Fibroblast of mammary gland (primary cell): ENCODE measurements around the gene GPATCH8.

Experiments
- DNase-seq: peaks from one replicate; pipeline ENCODE4 v3.0.0-alpha.2; 2010; ENCODE audit warnings: low read depth
- H3K4me3 ChIP-seq: 2 replicates; pipeline ENCODE4 v1.5.1; 2011; ENCODE audit warnings: low read depth, mild to moderate bottlenecking, low read length, moderate library complexity; ENCODE audit not compliant: control insufficient read depth
- TF ChIP-seq, protein P1 (sequence below): conservative IDR thresholded peaks from 2 replicates; pipeline ENCODE4 v1.5.1; 2011; ENCODE audit warnings: low read depth, low read length, inconsistent platforms; ENCODE audit not compliant: control insufficient read depth, insufficient read depth

GPATCH8 gene

DNA sequence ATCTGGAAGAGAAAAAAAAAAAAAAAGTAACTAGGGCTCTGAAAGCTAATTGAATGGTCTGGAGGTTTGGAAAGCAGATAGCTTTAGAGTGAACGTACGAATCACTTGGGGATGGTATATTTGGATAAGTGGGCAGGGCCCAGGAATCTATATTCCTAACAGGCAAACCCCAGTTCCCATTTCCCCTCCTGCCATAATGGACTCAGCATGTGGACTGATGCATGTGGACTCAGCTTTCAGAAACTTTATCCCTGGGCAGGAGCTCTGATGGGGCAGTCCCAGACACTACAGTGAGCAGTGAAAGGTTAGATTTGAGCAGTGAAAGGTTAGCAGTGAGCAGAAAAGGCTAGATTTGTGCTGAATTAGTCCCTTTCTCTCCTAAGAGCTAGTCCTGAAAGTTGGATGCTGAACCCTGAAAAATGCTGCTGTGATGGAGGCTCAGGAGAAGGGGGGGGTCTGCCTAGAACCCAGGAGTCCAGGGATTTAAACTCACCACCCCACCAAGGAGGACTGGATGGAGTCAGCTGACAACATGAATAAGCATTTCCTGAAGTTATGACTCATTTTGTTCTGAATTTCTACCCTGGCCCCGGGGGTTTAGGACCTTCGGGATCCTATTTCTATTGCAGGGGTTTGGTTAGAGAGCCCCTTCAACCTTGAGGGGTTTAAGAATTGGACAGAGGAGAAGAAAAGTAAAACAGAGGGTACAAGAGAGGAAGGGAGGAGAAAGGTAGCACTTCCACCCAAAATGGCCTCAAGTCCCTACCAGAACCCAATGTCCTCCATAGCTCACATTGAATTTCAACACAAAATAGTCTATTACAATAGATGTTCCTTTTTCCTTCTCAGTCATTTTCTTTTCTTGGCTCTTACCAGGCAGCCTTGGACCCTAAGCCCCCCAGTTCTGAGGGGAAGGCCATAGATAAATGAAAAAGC, 43.7 kb upstream of the GPATCH8 start:
- TF ChIP-seq, protein P1, sequence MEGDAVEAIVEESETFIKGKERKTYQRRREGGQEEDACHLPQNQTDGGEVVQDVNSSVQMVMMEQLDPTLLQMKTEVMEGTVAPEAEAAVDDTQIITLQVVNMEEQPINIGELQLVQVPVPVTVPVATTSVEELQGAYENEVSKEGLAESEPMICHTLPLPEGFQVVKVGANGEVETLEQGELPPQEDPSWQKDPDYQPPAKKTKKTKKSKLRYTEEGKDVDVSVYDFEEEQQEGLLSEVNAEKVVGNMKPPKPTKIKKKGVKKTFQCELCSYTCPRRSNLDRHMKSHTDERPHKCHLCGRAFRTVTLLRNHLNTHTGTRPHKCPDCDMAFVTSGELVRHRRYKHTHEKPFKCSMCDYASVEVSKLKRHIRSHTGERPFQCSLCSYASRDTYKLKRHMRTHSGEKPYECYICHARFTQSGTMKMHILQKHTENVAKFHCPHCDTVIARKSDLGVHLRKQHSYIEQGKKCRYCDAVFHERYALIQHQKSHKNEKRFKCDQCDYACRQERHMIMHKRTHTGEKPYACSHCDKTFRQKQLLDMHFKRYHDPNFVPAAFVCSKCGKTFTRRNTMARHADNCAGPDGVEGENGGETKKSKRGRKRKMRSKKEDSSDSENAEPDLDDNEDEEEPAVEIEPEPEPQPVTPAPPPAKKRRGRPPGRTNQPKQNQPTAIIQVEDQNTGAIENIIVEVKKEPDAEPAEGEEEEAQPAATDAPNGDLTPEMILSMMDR: no peak
- DNase-seq: peak; percentile 61
- H3K4me3 ChIP-seq: no peak overlapping the region

DNA sequence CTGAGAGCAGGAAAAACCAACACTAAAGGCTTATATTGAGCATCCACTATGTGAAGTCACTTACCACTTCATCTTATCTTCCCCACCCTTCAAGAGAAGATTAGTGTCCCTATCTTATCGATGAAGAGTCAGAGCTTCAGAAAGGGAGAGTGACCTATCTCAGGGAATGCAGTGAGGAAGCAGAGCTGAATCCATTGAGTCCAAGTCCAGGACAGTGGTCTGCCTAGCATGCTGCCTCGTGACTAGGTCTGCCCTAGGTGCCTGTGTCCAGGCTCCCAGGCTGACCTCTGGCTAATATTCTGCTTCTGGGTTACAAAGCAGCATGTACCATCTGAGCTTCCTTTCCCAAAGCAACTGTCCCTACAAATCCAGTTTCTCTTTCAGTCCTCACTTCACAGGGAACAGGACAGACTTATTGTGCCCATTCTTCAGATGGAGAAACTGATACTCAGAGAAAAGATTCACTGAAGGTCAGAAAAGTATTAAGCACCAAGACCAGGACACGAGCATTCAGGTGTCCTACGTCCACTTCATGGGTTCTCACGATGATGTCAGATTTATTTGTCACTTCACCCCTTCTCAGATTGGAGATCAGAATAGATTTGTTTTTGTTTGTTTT, 40.8 kb upstream of the GPATCH8 start:
- TF ChIP-seq, protein P1: no peak
- no peak for DNase-seq
- H3K4me3 ChIP-seq: no peak overlapping the region

DNA sequence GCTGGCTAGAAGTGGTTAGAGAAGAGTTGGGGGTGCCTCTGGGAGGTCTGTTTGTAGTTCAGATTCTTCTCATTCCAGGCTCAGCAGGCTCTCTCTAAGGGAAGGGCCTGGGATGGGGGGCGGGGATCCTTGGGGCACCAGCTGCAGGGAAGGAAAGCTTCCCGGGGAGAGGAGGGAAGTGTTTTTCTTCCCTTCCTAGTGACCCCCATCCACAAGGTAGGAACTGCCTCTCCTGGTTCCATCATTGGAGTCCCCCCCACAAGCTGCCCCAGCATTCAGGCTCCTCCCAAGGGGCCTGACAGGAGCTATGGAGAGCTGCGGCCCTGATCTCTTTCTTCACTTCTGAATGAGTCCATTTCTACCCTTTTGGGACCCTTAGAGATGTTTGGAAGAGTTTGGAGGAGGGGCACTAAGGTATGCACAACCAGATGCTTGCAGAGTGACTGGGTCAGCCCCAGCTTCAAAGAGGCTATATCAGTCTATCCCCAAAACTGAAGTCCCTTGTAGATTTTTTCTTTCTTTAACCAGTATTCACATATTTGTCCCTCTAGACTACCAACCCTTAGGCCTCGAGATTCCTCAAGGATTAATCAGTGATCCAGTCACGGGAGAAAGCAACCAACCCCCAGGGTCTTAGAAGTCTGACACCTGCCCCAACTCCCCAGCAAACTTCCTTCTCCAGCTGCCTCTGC, 40.2 kb upstream of the GPATCH8 start:
- no peak overlapping the region for H3K4me3 ChIP-seq
- TF ChIP-seq, protein P1: no peak
- peak; percentile 64 for DNase-seq

DNA sequence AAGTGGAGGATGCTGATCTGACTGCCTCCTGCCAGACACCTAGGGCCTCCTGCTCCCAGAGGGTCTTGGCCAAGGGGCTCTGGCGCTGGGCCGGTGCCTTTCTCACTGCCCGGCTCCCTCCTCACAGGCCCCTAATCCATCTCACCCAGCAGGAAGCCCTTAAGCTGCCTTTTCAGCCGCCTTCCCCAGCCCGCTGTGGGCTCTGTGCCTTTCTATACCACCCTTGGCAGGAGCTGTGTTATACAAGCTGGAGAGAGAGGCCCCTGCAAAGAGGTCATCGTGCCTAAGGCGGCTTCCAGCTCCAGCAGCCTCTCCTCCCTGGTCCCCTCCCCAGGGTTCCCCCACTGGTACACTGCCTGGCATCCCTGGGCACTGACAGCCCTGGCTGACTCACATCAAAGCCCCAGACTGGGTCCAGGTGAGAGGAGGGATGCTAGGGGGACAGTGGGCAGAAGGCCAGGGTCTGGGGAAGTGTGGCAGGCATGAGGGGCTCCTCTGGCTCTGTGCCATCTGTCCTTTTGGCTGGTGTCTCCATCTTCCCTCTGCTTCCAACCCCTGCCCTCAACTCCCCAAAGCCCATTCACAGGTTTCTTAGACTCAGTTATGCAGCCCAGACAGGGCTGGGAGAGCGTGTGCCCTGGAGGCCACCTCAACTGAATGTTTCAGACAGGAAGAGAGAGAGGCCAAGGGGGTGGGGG, 38.8 kb upstream of the GPATCH8 start:
- H3K4me3 ChIP-seq: no peak overlapping the region
- no peak for DNase-seq
- TF ChIP-seq, protein P1: no peak

- DNase-seq: no peak
- H3K4me3 ChIP-seq: no peak overlapping the region
- TF ChIP-seq, protein P1: no peak
Observed at GRCh38 chr17:44540246-44541084, 37.3 kb upstream of the GPATCH8 start.
